Astrocyte (in vitro differentiated cells and primary cell): ENCODE results near the gene NWD2. TPM values are rescaled to one million over a fixed set of nuclear protein-coding genes. Genes with fewer than 3 reads are reported as not detected.

ENCODE experiments used
- DNase-seq: peaks from one replicate; pipeline ENCODE4 v3.0.0-alpha.2; 2010; ENCODE audit warnings: low read depth
- FAIRE-seq: peaks from 2 replicates; lab custom pipeline; 2011; peaks lifted over from hg19 to GRCh38; lab: Jason Lieb, UNC
- H2AFZ ChIP-seq: 2 replicates; pipeline ENCODE4 v1.6.0; 2012; ENCODE audit warnings: low read depth, low read length, inconsistent platforms
- H3K27ac ChIP-seq: 2 replicates; pipeline ENCODE4 v1.5.1; 2011; ENCODE audit warnings: low read depth, low read length, inconsistent platforms
- H3K27me3 ChIP-seq: 2 replicates; pipeline ENCODE4 v1.6.0; 2011; ENCODE audit warnings: low read length, inconsistent platforms; ENCODE audit not compliant: insufficient read depth
- H3K36me3 ChIP-seq: 2 replicates; pipeline ENCODE4 v1.5.1; 2011; ENCODE audit warnings: low read length, inconsistent platforms; ENCODE audit not compliant: insufficient read depth
- H3K4me1 ChIP-seq: 2 replicates; pipeline ENCODE4 v1.5.1; 2011; ENCODE audit warnings: low read length, inconsistent platforms; ENCODE audit not compliant: insufficient read depth
- H3K4me2 ChIP-seq: 2 replicates; pipeline ENCODE4 v1.6.0; 2012; ENCODE audit warnings: low read length, inconsistent platforms
- H3K4me3 ChIP-seq: 2 replicates; pipeline ENCODE4 v1.5.1; 2011; ENCODE audit warnings: low read depth, mild to moderate bottlenecking, low read length, inconsistent platforms; ENCODE audit not compliant: insufficient read depth
- H3K79me2 ChIP-seq: 2 replicates; pipeline ENCODE4 v1.6.0; 2012; ENCODE audit warnings: mild to moderate bottlenecking, low read length, inconsistent platforms; ENCODE audit not compliant: insufficient read depth
- H3K9ac ChIP-seq: 2 replicates; pipeline ENCODE4 v1.6.0; 2012; ENCODE audit warnings: mild to moderate bottlenecking, low read length, inconsistent platforms
- H3K9me3 ChIP-seq: 2 replicates; pipeline ENCODE4 v1.5.1; 2012; ENCODE audit warnings: low read depth, mild to moderate bottlenecking, low read length, inconsistent platforms; ENCODE audit not compliant: insufficient read depth
- H4K20me1 ChIP-seq: 2 replicates; pipeline ENCODE4 v1.6.0; 2012; ENCODE audit warnings: low read length, inconsistent platforms; ENCODE audit not compliant: insufficient read depth
- H3K27ac Mint-ChIP-seq: one replicate; pipeline ENCODE4 v1.8.0; 2021; ENCODE audit warnings: mild to moderate bottlenecking, mixed read lengths; ENCODE audit not compliant: unreplicated experiment
- H3K27me3 Mint-ChIP-seq: one replicate; pipeline ENCODE4 v1.8.0; 2021; ENCODE audit warnings: low read depth, mixed read lengths; ENCODE audit not compliant: unreplicated experiment
- H3K36me3 Mint-ChIP-seq: one replicate; pipeline ENCODE4 v1.8.0; 2021; ENCODE audit warnings: low read depth, mixed read lengths; ENCODE audit not compliant: unreplicated experiment
- H3K4me1 Mint-ChIP-seq: one replicate; pipeline ENCODE4 v1.8.0; 2021; ENCODE audit warnings: low read depth, mixed read lengths; ENCODE audit not compliant: unreplicated experiment
- H3K4me3 Mint-ChIP-seq: one replicate; pipeline ENCODE4 v1.8.0; 2021; ENCODE audit warnings: mild to moderate bottlenecking, moderate library complexity, mixed read lengths; ENCODE audit not compliant: unreplicated experiment
- H3K9me3 Mint-ChIP-seq: one replicate; pipeline ENCODE4 v1.8.0; 2021; ENCODE audit warnings: mild to moderate bottlenecking, mixed read lengths; ENCODE audit not compliant: unreplicated experiment
- CTCF ChIP-seq: IDR thresholded peaks from 2 replicates; pipeline ENCODE4 v1.5.1; 2011; ENCODE audit warnings: low read depth, mild to moderate bottlenecking, inconsistent platforms, low read length, moderate library complexity; ENCODE audit not compliant: insufficient read depth
- EZH2 ChIP-seq: IDR thresholded peaks from 2 replicates; pipeline ENCODE4 v1.6.1; 2012; ENCODE audit warnings: mild to moderate bottlenecking, low read length, inconsistent platforms; ENCODE audit not compliant: insufficient read depth
- total RNA-seq: library from RNA; stranded (reverse); gene quantifications from 2 replicates; pipeline ENCODE4 v1.2.1, GENCODE V29; 2021

Gene NWD2
- total RNA-seq, 1 donor from 2014 or later: not detected

GRCh38 chr4:37393321-37393720 lies 148.8 kb downstream of the NWD2 start:
- Histone ChIP-seq H2AFZ (no peak overlapping the region), H3K4me1 (no peaks in the 10 kb centered on the region), H3K79me2 (no peaks in the 10 kb centered on the region), H3K27ac (no peak overlapping the region), H3K27me3 (no peaks in the 10 kb centered on the region), H3K36me3 (no peaks in the 10 kb centered on the region), H3K9ac (no peak overlapping the region), H3K9me3 (no peaks in the 10 kb centered on the region), H3K4me2 (no peak overlapping the region), H3K4me3 (no peak overlapping the region), H4K20me1 (no peaks in the 10 kb centered on the region)
- Mint-ChIP-seq H3K4me1 (peaks cover 9% of the 10 kb centered on the region), H3K36me3 (no peaks in the 10 kb centered on the region), H3K27ac (no peak overlapping the region), H3K9me3 (no peaks in the 10 kb centered on the region), H3K27me3 (no peaks in the 10 kb centered on the region), H3K4me3 (no peak overlapping the region)
- no peak for TF ChIP-seq EZH2
- TF ChIP-seq CTCF: no peak
- no peak for FAIRE-seq
- DNase-seq: no peak

- Histone ChIP-seq H3K27me3 (no peaks in the 10 kb centered on the region), H3K79me2 (no peaks in the 10 kb centered on the region), H4K20me1 (no peaks in the 10 kb centered on the region), H3K4me1 (no peaks in the 10 kb centered on the region), H3K4me3 (no peak overlapping the region), H3K9me3 (no peaks in the 10 kb centered on the region), H3K4me2 (no peak overlapping the region), H2AFZ (no peak overlapping the region), H3K36me3 (no peaks in the 10 kb centered on the region), H3K9ac (no peak overlapping the region), H3K27ac (no peak overlapping the region)
- peaks cover 9% of the 10 kb centered on the region for H3K4me1 Mint-ChIP-seq
- FAIRE-seq (no peak), DNase-seq (no peak)
- TF ChIP-seq EZH2: no peak
- no peak for TF ChIP-seq CTCF
- H3K27me3 Mint-ChIP-seq: no peaks in the 10 kb centered on the region
- H3K9me3 Mint-ChIP-seq: no peaks in the 10 kb centered on the region
- H3K36me3 Mint-ChIP-seq: no peaks in the 10 kb centered on the region
- H3K4me3 Mint-ChIP-seq: no peak overlapping the region
- no peak overlapping the region for H3K27ac Mint-ChIP-seq
These were observed 149.3 kb downstream of the NWD2 start for GRCh38 chr4:37393889-37394288.

- TF ChIP-seq EZH2 (no peak), CTCF (no peak)
- Histone ChIP-seq H3K9ac (no peak overlapping the region), H2AFZ (no peak overlapping the region), H3K4me2 (no peak overlapping the region), H3K4me3 (no peak overlapping the region), H3K4me1 (no peaks in the 10 kb centered on the region), H3K36me3 (no peaks in the 10 kb centered on the region), H3K79me2 (no peaks in the 10 kb centered on the region), H4K20me1 (no peaks in the 10 kb centered on the region), H3K27ac (no peak overlapping the region), H3K27me3 (no peaks in the 10 kb centered on the region), H3K9me3 (no peaks in the 10 kb centered on the region)
- H3K27me3 Mint-ChIP-seq: no peaks in the 10 kb centered on the region
- H3K27ac Mint-ChIP-seq: no peak overlapping the region
- no peak for FAIRE-seq
- H3K4me1 Mint-ChIP-seq: peaks cover 7% of the 10 kb centered on the region
- no peak overlapping the region for H3K4me3 Mint-ChIP-seq
- DNase-seq: no peak
- H3K9me3 Mint-ChIP-seq: peaks cover 4% of the 10 kb centered on the region
- H3K36me3 Mint-ChIP-seq: no peaks in the 10 kb centered on the region
These were observed 153.0 kb downstream of the NWD2 start for GRCh38 chr4:37397505-37397904.
